ENCODE data around the gene CPSF3. TPM values are rescaled to one million over a fixed set of nuclear protein-coding genes. Genes with fewer than 3 reads are reported as not detected.

The CPSF3 gene
- total and polyA plus RNA-seq, 9 of the 15 experiments (the other 6 are each of a cell fraction or from before 2014, with no cell fraction given): 54.2 to 151 (median 94.5) TPM

DNA sequence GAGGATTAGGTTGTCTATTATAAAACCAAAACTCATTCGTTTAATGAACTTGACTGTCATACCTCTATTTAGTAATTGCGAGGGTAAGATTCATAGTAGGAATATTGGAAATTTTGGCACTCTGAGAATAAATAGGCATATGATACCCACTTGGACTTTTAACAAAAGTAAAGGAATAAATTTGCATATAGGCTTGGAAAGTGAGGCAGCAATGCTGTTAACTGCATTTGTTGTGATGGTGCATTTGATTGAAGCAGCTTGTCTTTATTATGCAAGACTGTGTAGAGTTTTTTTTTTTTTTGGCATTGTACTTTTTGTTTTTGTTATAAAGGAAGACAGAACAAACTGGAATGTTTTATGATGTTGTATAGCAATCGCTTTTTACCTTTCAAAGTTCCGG is 19.0 kb upstream of the CPSF3 start:
- intact Hi-C loops (cut with micrococcal nuclease): no loop called here
- H3K9me1 ChIP-seq (ENCODE audit: control insufficient read depth, insufficient read depth, low read length): peaks cover 3% of the 10 kb centered on the region

DNA sequence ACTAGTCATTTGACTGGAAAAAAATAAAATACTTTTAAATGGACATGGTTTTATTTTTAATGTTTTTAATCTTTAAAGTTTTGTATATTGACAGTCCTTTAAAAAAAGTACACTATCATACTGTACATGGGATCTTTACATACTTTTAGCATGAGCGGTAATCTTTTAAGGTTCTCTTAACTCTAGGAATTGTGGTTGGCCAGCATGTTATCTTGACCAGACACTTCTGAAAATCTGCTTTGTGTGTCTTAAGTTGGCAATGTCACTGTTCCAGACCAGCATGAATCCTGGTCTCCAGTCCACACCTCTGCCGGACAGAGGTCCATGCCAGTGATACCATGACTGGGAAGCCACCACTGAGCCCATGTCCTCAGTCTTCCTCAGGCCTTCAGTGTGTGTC is 17.8 kb upstream of the CPSF3 start:
- Histone ChIP-seq H3K9me3 (replicated peaks; ENCODE audit: control insufficient read depth, insufficient read depth, low read depth, low read length) (no peaks in the 10 kb centered on the region), H3K36me3 (ENCODE audit: control insufficient read depth, insufficient read depth, low read length) (peaks cover 34% of the 10 kb centered on the region), H3K27ac (ENCODE audit: extremely low read depth, low read depth, low read length) (no peak overlapping the region), H3K4me1 (replicated peaks in 1 of 2; ENCODE audit: control insufficient read depth in 2 of 2, insufficient read depth in 2 of 2, low read length in 2 of 2) (peaks cover 0 to 8% of the 10 kb centered on the region in 2 experiments; a peak in 1 of 5 replicates), H3K4me2 (ENCODE audit: insufficient read depth, low read length) (no peak overlapping the region), H3K79me2 (ENCODE audit: control insufficient read depth, insufficient read depth, low read length) (no peaks in the 10 kb centered on the region), H3K4me3 (no peak overlapping the region), H3K9me1 (ENCODE audit: control insufficient read depth, insufficient read depth, low read length) (peaks cover 3% of the 10 kb centered on the region), H4K20me1 (replicated peaks; ENCODE audit: control insufficient read depth, insufficient read depth, low read length) (no peaks in the 10 kb centered on the region; the same call in 1 of the 2 replicates), H3K9ac (ENCODE audit: insufficient read depth in 1 of 2, low read depth in 2 of 2, low read length in 2 of 2) (no peak overlapping the region), H3K27me3 (ENCODE audit: control insufficient read depth in 2 of 2, insufficient read depth in 2 of 2, low read length in 2 of 2) (no peaks in the 10 kb centered on the region), H2AFZ (ENCODE audit: low read depth, low read length) (no peak overlapping the region)
- ChIA-PET CTCF (ENCODE audit: low intra/inter-chr PET ratio) (no interaction called here), POLR2A (no interaction called here)
- DNase-seq (ENCODE audit: extremely low read depth in 1 of 4, low spot score in 3 of 4) (no peak), ATAC-seq (no peak), FAIRE-seq (no peak)
- 43% methylated on average over 2 of the region's 2 CpGs for WGBS (ENCODE audit: insufficient coverage, low coverage, missing lambda C conversion rate)
- no TSS peak for BruUV-seq (replicated peaks)
- TF ChIP-seq MLLT1 (IDR thresholded peaks at IDR 0.05) (no peak), SUPT5H (IDR thresholded peaks at IDR 0.05) (no peak), MYC (IDR thresholded peaks at IDR 0.05; ENCODE audit: low read depth, low read length) (no peak), MYC (CRISPR knock-in tag; IDR thresholded peaks at IDR 0.05; ENCODE audit: borderline replicate concordance, low read depth) (no peak)
- in situ Hi-C loops (cut with MboI): no loop called here
- intact Hi-C loops (cut with micrococcal nuclease): no loop called here

More for the DNA sequence above, 19.0 kb upstream of the CPSF3 start:
- CTCF ChIA-PET (ENCODE audit: low intra/inter-chr PET ratio): no interaction called here
- FAIRE-seq: no peak
- Histone ChIP-seq H3K27me3 (ENCODE audit: control insufficient read depth in 2 of 2, insufficient read depth in 2 of 2, low read length in 2 of 2) (no peaks in the 10 kb centered on the region), H3K9me3 (replicated peaks; ENCODE audit: control insufficient read depth, insufficient read depth, low read depth, low read length) (no peaks in the 10 kb centered on the region), H3K36me3 (ENCODE audit: control insufficient read depth, insufficient read depth, low read length) (peaks cover 27% of the 10 kb centered on the region), H3K4me1 (replicated peaks in 1 of 2; ENCODE audit: control insufficient read depth in 2 of 2, insufficient read depth in 2 of 2, low read length in 2 of 2) (peaks cover 0 to 9% of the 10 kb centered on the region in 2 experiments; a peak in 2 of 5 replicates), H3K4me2 (ENCODE audit: insufficient read depth, low read length) (no peak overlapping the region), H3K4me3 (no peak overlapping the region), H2AFZ (ENCODE audit: low read depth, low read length) (no peak overlapping the region), H4K20me1 (replicated peaks; ENCODE audit: control insufficient read depth, insufficient read depth, low read length) (no peaks in the 10 kb centered on the region; the same call in 1 of the 2 replicates), H3K27ac (ENCODE audit: extremely low read depth, low read depth, low read length) (no peak overlapping the region), H3K9ac (ENCODE audit: insufficient read depth in 1 of 2, low read depth in 2 of 2, low read length in 2 of 2) (no peak overlapping the region), H3K79me2 (ENCODE audit: control insufficient read depth, insufficient read depth, low read length) (no peaks in the 10 kb centered on the region)
- WGBS (ENCODE audit: insufficient coverage, low coverage, missing lambda C conversion rate): 58% methylated on average over 4 of the region's 4 CpGs
- in situ Hi-C loops (cut with MboI): no loop called here
- TF ChIP-seq NRF1 (conservative IDR thresholded peaks at IDR 0.05 in 1 of 2, IDR thresholded peaks at IDR 0.05 in 1 of 2) (no peak), NONO (IDR thresholded peaks at IDR 0.05; ENCODE audit: low read depth in 2 of 2, low read length in 1 of 2) (no peak), ZNF165 (CRISPR knock-in tag; IDR thresholded peaks at IDR 0.05; ENCODE audit: borderline replicate concordance) (no peak), ZNF316 (IDR thresholded peaks at IDR 0.05) (no peak), RBM17 (IDR thresholded peaks at IDR 0.05; ENCODE audit: borderline replicate concordance, low read depth, low read length) (no peak), SP1 (CRISPR knock-in tag; IDR thresholded peaks at IDR 0.05) (no peak), EHMT2 (IDR thresholded peaks at IDR 0.05) (no peak), ZNF696 (CRISPR knock-in tag; conservative IDR thresholded peaks at IDR 0.05) (no peak)
- BruUV-seq (replicated peaks): no TSS peak
- DNase-seq (ENCODE audit: extremely low read depth in 1 of 4, low spot score in 3 of 4): no peak
- POLR2A ChIA-PET: interaction anchor here (0.8 kb wide), 1 partner anchor 15 kb away, joined by 4 read pairs; no protein-coding TSS in a partner anchor
- no peak for ATAC-seq
